ENCODE data around the gene LARP6. TPM values are rescaled to one million over a fixed set of nuclear protein-coding genes. Genes with fewer than 3 reads are reported as not detected.

The LARP6 gene
- total and polyA plus RNA-seq, 2 of the 13 experiments (the other 11 are each of a cell fraction or from before 2014, with no cell fraction given) = 2.9 to 8.2 TPM

GRCh38 chr15:70892002-70892911, 38.3 kb upstream of the LARP6 start, which contains the start of the genes LRRC49 and THAP10 (continued):
- no peak for TF ChIP-seq ATF5 (CRISPR knock-in tag; IDR thresholded peaks at IDR 0.05; ENCODE audit: low read depth)
- TF ChIP-seq HMG20A (CRISPR knock-in tag; IDR thresholded peaks at IDR 0.05; ENCODE audit: borderline replicate concordance) = no peak
- no peak for TF ChIP-seq ZFP36 (IDR thresholded peaks at IDR 0.05; ENCODE audit: borderline replicate concordance, low read depth, low read length, partially characterized antibody)
- TF ChIP-seq ZNF235 (CRISPR knock-in tag; IDR thresholded peaks at IDR 0.05; ENCODE audit: borderline replicate concordance) = no peak
- TF ChIP-seq ZNF563 (CRISPR knock-in tag; IDR thresholded peaks at IDR 0.05) = 0 out of 2 replicates have a peak, but pooled peaks have one; percentile 34
- TF ChIP-seq ZNF296 (CRISPR knock-in tag; conservative IDR thresholded peaks at IDR 0.05) = 0 out of 2 replicates have a peak, but pooled peaks have one; percentile 67
- no peak; the same call in 1 of the 2 replicates for TF ChIP-seq GATA4 (IDR thresholded peaks at IDR 0.05; ENCODE audit: borderline replicate concordance, low read depth)
- no peak for TF ChIP-seq SRY (CRISPR knock-in tag; IDR thresholded peaks at IDR 0.05)
- no peak for TF ChIP-seq ZNF639 (CRISPR knock-in tag; conservative IDR thresholded peaks at IDR 0.05)
- TF ChIP-seq CEBPZ (IDR thresholded peaks at IDR 0.05; ENCODE audit: low read length) = no peak
- TF ChIP-seq RBAK (CRISPR knock-in tag; IDR thresholded peaks at IDR 0.05) = no peak
- TF ChIP-seq ZNF496 (CRISPR knock-in tag; IDR thresholded peaks at IDR 0.05; ENCODE audit: insufficient replicate concordance) = no peak
- 0 out of 2 replicates have a peak, but pooled peaks have one; percentile 66 for TF ChIP-seq ZSCAN20 (CRISPR knock-in tag; IDR thresholded peaks at IDR 0.05; ENCODE audit: borderline replicate concordance)
- peak; percentile 86 for TF ChIP-seq PHF21A (CRISPR knock-in tag; IDR thresholded peaks at IDR 0.05)
- TF ChIP-seq ZNF260 (CRISPR knock-in tag; IDR thresholded peaks at IDR 0.05; ENCODE audit: borderline replicate concordance, low read depth) = no peak
- TF ChIP-seq NFE2 (CRISPR knock-in tag; IDR thresholded peaks at IDR 0.05) = no peak
- TF ChIP-seq ATF7-NPFF (CRISPR knock-in tag; IDR thresholded peaks at IDR 0.05; ENCODE audit: low read depth) = no peak
- TF ChIP-seq SMARCC2 (IDR thresholded peaks at IDR 0.05) = no peak
- no peak for TF ChIP-seq ZBTB34 (CRISPR knock-in tag; IDR thresholded peaks at IDR 0.05)
- TF ChIP-seq ZFP36L1 (CRISPR knock-in tag; IDR thresholded peaks at IDR 0.05) = no peak; the same call in 1 of the 2 replicates
- no peak for TF ChIP-seq PHB2 (IDR thresholded peaks at IDR 0.05; ENCODE audit: partially characterized antibody)
- TF ChIP-seq CEBPG (CRISPR knock-in tag; IDR thresholded peaks at IDR 0.05) = no peak
- TF ChIP-seq ZNF607 (CRISPR knock-in tag; IDR thresholded peaks at IDR 0.05; ENCODE audit: borderline replicate concordance) = no peak; the same call in 1 of the 2 replicates
